Measurements from ENCODE around the gene CHODL.

Gene CHODL, protein sequence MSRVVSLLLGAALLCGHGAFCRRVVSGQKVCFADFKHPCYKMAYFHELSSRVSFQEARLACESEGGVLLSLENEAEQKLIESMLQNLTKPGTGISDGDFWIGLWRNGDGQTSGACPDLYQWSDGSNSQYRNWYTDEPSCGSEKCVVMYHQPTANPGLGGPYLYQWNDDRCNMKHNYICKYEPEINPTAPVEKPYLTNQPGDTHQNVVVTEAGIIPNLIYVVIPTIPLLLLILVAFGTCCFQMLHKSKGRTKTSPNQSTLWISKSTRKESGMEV

DNA sequence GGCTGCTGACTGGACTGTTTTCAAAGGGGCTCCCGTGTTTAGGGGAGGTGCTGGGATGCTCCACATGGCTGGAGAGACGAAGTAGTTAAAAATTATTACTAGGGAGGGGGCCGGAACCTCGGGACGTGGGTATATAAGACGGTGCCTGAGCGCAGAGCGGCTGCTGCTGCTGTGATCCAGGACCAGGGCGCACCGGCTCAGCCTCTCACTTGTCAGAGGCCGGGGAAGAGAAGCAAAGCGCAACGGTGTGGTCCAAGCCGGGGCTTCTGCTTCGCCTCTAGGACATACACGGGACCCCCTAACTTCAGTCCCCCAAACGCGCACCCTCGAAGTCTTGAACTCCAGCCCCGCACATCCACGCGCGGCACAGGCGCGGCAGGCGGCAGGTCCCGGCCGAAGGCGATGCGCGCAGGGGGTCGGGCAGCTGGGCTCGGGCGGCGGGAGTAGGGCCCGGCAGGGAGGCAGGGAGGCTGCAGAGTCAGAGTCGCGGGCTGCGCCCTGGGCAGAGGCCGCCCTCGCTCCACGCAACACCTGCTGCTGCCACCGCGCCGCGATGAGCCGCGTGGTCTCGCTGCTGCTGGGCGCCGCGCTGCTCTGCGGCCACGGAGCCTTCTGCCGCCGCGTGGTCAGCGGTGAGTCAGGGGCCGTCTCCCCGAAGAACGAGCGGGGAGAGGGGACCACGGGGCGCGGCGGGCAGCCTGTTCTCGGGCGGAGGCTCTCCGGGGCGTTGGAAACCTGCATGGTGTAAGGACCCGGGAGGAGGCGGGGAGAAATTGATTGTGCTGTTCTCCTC, at the start of gene CHODL:
CHODL (plus strand) TSS at position 163 of the 793 bp plus-strand sequence; CDS start at position 554, 391 bp downstream.
- TF ChIP-seq, protein P1, sequence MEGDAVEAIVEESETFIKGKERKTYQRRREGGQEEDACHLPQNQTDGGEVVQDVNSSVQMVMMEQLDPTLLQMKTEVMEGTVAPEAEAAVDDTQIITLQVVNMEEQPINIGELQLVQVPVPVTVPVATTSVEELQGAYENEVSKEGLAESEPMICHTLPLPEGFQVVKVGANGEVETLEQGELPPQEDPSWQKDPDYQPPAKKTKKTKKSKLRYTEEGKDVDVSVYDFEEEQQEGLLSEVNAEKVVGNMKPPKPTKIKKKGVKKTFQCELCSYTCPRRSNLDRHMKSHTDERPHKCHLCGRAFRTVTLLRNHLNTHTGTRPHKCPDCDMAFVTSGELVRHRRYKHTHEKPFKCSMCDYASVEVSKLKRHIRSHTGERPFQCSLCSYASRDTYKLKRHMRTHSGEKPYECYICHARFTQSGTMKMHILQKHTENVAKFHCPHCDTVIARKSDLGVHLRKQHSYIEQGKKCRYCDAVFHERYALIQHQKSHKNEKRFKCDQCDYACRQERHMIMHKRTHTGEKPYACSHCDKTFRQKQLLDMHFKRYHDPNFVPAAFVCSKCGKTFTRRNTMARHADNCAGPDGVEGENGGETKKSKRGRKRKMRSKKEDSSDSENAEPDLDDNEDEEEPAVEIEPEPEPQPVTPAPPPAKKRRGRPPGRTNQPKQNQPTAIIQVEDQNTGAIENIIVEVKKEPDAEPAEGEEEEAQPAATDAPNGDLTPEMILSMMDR (IDR thresholded peaks at IDR 0.05): no peak

DNA sequence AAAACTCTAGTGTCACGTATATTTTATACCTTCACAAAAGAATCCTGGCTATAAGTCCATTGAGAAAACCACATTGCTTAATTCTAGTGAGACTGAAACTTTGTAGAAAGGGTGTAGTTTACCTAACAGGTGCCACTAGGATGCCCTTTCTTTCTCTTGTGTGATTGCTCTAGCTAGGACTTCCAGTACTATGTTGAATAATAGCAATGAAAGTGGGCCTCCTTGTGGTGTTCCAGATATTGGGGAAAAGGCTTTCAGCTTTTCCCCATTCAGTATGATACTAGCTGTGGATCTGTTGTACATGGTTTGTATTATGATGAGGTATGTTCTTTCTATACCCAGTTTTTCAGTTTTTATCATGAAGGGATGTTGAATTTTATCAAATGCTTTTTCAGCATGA, 39.7 kb upstream of the CHODL start:
- TF ChIP-seq, protein P1 (IDR thresholded peaks at IDR 0.05): peak; percentile 31; the same call in 1 of the 2 replicates

DNA sequence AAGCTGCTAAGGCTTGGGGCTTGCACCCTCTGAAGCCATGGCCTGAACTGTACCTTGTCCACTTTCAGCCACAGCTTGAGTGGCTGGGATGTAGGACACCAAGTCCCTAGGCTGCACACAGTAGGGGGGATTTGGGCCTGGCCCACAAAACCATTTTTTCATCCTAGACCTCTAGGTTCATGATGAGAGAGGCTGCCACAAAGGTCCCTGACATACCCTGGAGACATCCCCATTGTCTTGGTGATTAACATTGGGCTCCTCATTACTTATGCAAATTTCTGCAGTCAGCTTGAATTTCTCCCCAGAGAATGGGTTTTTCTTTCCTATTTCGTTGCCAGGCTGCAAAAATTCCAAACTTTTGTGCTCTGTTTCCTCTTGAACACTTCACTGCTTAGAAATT, 26.3 kb upstream of the CHODL start:
- TF ChIP-seq, protein P1 (IDR thresholded peaks at IDR 0.05): no peak

DNA sequence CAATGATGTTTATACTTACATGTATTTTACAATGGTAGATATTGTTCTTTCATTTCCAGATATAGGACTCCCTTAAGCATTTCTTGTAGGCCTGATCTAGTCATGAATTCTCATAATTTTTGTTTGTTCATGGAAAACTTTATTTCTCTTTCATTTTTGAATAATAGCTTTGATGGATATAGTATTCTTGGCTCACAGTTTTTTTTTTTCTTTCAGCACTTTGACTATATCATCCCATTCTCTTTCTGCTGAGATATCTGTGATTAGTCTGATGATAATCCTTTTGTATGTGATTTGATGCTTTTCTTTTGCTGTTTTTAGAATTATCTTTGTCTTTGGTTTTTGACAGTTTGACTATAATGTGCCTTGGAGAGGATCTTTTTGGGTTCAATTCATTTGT, 24.1 kb upstream of the CHODL start:
- TF ChIP-seq, protein P1 (IDR thresholded peaks at IDR 0.05): no peak

DNA sequence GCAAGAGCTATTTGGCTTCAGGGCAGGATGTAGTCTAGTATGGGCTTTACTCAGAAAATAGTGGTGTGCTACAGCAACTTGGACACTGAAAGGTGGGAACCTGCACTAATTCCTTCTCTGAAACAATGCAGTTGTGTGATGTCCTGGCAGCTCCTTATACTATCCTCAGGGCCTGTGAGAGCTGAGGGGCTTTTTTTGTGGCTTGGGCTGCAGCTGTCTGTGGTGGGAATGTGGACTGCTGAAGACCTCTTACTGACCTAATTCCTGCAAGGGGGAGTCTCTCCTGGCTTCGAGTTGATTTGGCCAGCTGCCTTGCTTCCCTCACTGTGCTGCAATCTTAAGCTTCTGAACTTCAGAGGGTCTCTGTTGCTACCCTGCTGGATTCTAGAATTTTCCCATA, 22.3 kb upstream of the CHODL start:
- TF ChIP-seq, protein P1 (IDR thresholded peaks at IDR 0.05): no peak

DNA sequence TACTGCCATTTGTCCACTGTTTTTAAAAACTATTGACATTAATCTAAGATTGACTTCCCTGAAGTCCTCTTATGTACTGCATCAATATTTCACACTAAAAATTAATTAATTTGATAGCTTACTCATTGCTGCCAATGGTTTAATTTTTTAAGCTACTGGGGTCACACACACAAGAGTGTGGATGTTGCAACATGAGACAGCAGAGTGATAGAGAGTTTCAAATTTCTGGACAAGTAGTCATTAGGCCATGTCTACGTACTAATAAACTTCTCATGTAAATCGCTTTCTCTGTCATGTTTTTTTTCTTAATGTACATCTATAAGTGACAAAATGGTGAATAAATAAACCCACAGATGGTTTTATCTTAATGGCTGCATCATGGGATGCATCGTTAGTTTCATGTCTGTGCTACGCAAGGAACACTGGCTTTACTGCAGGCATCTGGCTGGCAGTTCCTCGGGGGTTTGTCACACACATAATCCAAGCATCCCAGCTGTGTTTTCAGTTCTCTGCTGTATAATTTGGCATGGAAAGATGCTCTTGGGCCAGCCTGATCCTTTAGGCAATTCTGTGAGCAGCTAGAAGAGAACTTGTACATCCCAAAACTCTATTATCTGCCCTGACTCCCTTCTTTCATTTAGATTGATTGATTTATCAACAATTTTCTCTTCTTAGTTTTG, 16.4 kb upstream of the CHODL start:
- TF ChIP-seq, protein P1 (IDR thresholded peaks at IDR 0.05): no peak

DNA sequence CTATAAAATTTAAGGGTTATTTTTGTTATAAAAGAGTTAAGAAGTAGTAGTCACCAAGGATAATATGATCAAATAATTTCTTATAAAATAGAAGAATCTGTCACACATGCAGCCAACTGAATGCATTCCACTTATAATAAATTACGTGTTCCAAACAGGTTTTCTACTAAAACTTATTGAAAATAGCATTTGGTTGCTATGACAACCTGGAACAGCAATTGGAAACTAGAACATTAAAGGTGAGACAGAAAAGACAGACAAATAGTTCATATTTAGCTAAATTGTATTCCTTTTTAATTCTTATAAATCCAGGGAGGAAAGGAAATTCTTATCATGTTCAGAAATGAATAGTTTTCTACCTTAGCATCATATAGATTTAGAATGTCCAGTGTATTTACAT, 9.1 kb upstream of the CHODL start:
- TF ChIP-seq, protein P1 (IDR thresholded peaks at IDR 0.05): no peak

Measured in LNCAP (cell line).